Fibroblast of skin of abdomen (primary cell): Measurements from ENCODE around the gene VSTM5.

Experiments used
- DNase-seq: peaks from one replicate; pipeline ENCODE4 v3.0.0-alpha.2; 2013

The VSTM5 gene

DNA sequence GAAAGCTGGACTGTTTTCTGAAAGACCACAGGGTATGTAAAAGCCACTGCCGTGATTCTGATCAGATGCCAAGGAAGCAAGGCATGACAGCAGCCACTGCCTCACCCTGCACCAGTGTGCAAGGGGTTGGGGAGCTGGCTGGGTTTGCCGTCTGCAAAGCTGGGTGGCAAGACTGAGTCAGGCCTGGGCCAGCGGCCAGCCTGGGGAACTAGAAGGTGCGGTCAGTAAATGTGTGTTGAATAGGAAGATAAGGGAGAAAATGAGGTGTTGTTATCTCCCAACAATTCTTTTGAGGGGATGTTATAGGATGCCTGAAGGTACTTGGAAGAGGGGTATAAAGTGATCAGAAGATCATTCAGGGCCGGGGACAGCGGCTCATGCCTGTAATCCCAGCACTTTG, 8.0 kb downstream of the VSTM5 start:
- DNase-seq = peak; percentile 13

DNA sequence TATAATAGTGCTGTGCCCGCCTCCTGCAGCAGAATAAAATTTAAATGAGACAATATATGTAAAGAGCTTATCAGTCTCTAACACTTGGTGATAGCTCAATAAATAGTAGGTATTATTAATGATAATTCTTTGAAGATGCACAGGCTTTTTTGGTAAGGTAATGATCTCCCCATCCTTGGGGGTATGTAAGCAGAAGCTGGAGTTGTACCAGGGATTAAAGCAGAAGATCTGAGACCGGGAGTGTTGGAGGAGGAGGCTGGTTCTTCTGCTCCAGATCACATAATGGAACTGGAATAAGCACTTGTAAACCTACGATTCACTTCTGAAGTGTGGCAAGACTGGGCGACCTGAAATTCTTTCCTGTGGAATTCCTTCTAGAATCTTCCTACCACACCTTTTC, 8.4 kb downstream of the VSTM5 start:
- no peak for DNase-seq

DNA sequence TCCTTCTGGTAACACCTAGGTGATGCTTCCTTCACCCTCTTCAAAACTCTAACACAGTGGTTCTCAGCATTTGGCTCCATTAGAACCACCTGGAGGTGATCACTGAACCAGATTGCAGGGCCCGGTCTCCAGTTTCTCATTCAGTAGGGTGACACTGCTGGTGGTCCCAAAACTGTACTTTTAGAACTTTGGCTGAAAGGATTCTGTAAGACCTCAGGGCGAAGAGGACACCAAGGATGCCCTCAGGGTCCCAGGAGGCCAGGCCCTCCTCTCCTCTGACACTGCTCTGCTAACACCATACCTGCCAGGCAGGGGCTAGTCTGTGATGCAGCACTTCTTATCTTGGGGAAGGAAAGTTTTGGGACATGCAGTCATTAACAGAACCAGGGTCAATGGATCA, 9.0 kb downstream of the VSTM5 start:
- no peak for DNase-seq

DNA sequence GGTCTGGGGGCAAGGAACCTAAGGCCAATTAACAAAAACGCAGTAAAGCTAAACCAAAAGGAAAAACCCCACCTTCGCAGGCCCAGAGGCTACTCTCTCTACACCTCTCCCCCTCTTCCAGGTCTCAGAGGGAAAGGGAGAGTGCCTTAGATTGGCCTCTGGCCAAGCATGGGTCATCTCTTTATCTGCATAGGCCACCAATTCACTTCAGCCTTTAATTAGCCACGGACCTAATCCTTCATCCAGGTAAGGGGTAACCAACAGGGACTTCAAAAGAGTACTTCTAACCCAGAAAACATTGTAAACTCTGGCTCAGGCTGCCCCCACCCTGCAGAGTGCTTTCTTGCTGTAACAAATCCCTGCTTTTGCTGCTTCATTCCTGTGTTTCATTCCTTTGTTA, 9.4 kb downstream of the VSTM5 start:
- DNase-seq = no peak

DNA sequence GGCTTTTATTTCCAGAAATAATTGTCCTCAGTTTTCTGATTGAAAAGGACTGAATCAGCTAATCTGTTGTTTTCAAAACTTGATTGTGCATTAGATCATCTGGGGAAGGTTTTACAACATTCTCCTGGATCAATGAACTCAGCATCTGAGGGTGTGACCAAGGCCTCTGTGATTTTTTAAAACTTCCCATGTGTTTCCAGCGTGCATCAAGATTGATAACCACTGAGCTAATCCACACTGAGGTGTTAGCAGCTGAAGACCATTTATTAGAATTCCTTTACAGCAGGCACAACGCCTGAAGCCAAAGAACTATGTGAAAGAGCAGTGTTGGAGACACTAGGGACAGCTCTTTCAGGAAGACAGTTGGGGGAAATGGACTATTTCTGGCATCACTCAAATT, 10.2 kb downstream of the VSTM5 start:
- no peak for DNase-seq

DNA sequence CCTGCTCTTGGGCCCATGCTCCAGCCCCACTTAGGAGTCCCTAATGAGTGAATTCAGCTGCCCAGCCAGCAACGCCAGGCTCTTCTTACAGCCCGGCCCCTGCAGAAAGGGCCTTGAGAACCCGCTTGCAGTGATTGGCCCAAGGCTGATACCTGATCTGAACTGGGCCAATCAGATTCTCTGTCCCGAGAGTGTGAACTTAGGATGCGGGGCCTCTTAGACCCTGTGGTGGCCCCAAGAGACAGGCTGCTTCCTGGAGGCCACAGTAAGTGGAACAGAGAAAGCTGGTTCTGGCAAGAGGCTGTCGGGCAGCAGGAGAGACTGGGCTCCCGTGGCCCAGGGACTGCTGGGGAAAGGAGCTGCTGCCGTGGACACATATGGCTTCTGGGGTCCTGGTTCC, 11.5 kb downstream of the VSTM5 start:
- no peak for DNase-seq

DNA sequence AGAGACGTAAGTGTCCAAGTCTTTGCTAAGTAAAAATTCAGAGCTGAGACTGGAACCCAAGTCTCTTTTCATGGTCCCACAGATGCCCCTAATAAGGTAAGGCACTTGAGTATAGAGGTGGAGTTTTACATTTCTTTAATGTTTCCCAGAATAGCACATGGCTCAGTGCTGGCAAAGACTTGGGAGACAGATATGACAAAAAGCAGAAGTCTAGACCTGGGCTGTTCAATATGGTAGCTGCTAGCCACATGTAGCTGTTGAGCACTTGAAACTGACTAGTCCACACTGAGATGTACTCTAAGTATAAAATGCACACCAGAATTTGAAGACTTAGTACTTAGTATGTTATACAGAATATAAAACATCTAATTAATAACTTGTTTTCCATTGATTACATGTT, 17.6 kb downstream of the VSTM5 start:
- no peak for DNase-seq

DNA sequence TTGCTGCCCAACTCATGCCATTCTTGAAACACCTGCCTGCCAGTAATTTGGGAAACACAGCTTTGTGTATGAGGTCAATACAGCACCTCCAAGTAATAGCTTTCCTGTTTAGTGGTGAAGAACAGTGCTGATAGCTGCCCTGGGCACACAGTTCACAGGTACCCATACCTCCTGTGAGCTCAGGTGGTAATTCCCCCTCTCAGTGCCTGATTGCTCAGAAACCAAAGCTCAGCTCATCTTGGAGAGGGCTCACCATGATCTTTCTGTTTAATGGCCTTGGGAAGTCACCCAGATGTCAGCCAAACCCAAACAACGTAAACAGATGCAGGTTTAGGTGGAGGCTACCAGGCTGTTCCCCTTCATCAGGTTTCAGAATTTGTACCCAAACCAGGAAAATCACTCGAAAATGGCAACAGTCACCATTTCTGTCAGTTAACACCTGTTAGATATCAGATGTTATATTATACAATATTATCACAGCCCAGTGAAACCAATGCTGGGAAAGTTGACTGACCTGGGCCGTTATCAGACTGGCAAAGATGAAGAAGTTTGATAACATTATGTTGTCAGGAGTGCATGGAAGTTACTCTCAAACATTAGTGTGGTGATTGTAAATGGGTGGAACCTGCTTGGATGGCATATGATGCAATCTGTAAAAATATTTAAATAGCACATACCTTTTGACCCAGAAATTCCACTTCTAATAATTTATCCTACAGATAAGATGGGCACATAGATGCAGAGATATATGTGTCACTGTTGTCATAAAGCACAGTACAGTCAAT, 18.9 kb downstream of the VSTM5 start:
- no peak for DNase-seq

DNA sequence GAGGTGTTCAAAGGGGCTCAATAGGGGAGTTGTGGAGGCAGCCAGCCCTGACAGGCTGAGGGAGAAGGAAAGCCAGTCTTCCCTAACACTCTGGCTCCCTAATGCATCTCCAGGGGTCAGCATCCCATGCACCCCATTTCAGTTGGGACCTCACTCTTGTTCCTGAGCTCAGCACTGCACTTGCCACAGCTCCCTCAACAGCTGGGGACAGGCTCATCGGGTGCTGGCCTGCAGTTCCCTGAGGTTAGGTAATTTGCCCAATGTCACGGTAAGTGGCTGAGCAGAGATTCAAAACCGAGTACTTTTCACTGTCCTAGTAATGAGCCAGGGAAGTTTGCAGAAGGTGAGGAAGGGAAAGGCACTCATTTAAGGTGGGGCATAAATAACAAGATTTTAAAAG, 20.8 kb downstream of the VSTM5 start:
- DNase-seq = no peak

DNA sequence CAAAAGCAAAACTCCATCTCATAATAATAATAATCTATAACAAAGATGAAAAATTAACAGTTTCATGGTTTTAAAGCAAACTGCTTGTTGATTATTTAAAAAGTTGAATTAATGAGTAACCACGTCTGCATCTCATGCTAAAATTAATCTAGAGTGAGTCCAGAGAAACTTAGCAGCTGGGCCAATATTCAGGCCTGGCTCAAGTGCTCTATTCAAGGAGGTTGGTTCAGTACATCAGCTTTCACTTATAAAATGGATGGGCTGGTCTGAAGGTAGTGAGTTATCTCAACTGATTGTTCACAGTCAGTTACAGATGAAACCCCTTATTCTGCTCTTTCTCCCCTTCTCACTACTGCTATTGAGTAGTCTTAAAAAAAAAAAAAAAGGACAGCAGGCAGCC, 23.1 kb downstream of the VSTM5 start:
- DNase-seq = no peak

DNA sequence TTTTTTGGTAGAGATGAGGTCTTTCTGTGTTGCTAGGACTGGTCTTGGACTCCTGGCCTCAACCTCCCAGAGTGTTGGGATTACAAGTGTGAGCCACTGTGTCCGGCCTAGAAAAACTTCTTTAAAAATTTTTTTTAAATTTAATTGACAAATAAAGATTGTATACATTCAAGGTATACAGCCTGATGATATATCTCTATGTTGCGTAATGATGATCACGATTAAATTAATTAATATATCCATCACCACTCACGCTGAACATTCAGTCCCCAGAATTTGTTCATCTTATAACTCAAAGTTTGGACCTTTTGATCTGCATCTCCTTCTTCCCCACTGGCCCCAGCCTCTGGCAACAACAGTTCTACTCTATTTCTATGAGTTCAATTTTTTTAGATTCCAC, 27.2 kb downstream of the VSTM5 start:
- no peak for DNase-seq

DNA sequence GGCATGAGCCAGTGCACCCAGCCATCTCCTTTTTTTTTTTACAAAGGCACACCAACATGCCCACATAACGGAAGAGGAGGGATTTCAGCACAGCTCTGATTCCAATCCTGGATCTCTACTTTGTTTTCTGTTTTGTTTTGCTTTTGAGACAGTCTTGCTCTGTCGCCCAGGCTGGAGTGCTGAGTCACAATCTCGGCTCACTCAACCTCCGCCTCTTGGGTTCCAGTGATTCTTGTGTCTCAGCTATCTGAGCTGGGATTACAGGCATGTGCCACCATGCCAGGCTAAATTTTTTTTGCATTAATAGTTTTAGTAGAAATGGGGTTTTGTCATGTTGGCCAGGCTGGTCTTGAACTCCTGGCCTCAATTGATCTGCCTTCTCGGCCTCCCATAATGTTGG, 28.1 kb downstream of the VSTM5 start:
- DNase-seq = no peak

DNA sequence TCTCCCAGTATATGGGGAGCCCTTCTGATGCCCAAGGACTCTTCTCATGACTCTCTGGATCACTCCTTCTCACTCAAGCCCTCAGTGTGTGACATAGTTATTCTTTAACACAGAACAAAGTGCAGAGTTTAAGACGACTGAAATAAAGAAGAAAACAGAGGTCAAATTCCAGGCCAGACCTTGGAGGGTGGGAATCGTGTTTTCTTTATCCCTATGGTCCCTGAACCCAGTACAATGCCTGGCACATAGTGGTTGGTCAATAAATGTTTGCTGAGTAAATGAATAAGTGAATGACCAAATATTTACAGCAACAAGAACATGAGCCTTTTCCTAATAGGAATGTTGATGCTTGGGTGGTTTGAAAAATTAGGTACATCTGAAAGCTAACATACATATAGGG, 28.8 kb downstream of the VSTM5 start:
- no peak for DNase-seq

DNA sequence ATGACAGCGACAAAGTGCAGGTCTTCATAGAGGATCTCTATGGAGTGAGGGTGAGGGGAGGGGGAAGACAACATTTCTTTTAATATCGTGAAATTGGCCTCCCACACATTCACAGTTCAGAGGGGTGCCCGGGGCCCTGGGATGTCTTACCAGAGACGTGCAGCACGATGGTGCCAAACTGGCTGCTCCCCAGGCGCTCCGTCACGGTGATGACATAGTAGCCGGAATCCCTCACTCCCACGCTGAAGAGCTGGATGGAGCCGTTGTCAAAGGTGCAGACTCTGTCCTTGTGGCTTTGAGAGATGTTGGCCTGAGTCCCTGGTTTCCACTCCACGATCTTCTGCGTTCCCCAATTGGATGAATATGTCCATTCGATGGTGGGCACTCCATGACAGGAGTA, 29.6 kb downstream of the VSTM5 start:
- DNase-seq = no peak

DNA sequence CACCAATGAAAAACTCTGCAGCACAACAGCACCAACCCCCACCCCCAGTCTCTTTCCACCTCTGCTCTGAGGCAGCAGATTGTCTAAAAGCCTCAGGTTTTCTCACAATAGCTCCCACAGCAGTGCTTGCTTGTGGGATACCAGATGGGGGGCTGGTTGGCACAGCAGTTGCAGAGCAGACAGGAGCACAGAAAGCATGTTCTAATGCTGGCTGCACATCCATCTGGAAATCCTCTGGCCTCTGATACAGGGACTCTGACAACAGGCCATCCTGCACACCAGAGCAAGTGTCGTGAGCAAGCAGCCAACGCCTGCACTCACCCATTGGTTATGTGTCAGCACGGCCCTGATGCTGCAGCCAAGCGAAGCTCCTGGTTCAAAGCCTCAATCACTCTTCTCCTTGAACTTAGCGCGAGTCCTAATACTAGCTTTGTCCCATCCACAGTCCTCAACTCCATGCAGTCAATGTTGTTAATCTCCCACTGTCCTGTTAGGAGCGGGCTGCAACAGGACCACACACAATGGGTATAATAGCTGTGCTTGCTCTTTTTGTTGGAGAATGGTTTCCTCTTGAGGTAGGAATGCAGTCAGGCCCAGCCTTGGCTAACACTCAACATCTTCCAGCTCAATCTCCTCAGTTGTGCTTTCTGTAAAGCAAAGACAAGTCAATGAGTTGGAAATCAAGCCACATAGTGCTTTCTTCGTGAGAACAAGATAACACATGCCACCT, 30.3 kb downstream of the VSTM5 start:
- DNase-seq = no peak

DNA sequence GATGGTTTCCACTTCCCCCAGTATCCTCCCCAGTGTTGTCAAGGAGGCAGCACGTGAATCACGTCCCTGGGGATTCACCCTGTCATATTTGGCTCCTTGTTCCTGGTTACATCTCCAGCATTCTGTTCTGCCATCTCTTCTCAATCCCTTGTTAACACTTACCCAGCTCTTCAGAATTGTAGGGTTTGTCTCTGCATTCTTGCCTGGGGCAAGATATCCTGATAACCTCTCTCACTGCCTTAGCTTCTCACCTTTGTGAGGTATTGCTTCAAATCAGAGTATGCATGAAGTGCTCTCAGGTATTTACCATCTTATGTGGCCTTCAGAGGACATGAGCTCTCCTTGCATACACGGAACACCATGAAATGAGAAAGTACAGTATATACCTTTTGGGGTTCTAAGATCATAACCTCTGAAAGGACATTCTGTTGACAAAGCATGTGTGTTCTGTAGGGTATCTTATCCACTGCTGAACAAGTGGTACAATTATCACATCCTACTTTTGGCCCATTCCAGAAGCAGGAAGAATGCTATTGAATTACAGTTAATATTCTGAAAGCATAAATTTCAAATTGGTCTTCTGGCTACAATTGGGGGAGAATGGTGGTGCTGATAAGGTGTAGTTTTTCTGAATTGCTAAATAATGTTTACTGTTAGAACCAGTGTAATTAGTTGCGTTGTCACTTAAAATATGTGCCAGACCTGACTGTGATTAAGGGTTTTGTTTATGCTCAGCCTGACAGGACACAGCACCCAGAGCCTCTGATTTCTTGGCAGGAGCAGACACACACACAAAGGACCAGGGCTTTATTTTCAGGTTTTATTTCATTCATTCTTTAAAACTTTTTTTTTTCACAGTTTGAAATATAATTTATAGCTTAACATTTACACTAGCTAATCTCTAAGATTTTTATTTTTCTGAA, 32.7 kb downstream of the VSTM5 start:
- no peak for DNase-seq

DNA sequence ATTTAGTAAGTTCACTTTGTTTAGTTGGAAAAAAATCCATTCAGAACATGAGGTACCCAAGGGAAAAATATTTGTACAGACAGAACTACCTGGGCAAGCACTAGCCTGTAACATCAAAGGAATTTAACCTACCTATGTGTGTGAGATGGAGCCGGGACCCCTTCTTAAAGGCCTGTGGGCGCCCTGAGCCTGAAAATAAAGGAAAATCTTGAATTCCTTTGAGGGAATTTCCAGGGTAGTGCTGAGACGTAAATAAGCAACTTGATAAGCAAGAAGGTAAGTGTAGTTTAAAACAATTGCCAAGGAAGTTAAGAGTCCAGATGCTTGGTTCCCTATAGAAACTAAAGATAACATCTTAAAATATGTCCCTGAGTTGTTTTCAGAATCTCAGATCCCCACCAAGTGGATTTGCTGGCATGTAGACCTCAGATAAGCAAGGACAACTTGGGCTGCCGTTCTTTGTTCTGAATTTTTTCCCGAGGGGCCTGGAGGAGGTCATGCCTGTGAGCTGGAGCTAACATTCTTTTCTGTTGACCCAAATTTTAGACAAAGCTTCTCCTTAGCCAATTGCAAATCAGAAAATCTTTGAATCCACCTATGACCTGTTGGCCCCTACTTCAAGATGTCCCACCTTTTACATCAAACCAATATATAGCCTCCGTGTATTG, 35.3 kb downstream of the VSTM5 start:
- no peak for DNase-seq

DNA sequence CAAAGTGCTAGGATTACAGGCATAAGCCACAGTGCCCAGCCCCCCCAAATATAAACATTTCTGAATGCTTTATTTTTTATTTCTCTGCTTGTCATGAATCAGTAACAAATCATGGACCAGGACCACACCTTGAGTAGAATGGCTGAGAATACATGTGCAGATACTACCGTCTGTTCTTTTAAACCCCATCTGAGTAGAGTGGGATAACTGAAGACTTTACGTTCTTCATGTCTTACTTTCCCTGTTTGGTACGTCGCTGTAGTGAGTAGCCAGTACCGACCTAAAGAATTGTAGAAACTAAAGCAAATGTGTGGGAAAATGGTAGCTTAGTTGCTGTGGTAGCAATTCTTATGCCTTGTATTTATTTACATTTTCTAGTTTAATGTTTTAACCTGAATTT, 36.4 kb downstream of the VSTM5 start:
- no peak for DNase-seq

DNA sequence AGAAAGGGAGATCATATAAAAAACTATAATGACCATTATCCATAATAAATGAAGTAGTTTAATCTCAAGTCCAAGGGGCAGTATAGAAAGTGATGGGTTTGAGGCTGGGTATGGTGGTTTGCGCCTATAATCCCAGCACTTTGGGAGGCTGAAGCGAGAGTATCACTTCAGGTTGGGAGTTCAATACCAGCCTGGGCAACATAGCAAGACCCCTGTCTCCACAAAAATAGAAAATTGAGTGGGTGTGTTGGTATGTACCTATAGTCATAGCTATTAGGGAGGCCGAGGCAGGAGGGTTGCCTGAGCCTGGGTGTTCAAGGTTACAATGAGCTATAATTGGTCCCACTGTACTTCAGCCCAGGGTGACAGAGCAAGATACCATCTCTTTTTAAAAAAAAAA, 42.4 kb downstream of the VSTM5 start:
- no peak for DNase-seq

DNA sequence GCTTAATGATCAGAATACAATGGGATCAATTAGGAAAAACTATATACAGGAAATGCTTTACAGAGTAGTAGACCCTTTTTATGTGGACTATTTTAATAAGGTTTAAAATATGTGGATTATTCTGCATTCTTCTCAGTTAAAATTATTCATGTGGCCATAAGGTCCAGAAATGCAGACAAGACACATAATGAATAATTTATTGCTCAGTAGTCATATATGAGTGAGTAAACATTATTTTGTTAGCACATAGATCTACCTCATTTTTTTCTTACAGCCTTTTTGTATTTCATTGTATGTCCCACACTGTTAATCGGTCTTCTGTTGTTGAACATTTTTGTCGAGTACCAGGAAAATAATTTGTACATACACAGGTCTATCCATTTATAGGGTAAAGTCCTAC, 45.5 kb downstream of the VSTM5 start:
- no peak for DNase-seq

DNA sequence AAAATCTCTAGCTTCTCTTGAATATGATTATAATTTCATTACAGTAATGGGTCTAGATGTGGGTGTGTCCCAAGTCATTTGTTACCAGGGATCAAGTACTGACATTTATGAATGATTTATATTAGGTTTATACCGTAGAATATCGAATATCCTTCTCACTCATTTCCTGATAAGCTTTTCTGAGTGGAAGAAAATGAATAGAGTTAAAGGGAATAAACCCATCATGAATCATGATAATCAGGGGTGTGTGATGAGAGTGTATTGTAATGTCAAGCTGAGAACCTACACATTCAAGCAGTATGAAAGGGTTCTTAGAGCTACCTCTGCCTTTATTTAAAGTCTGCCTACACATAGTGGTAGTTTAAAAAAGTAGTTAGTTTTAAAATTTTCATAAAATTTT, 49.1 kb downstream of the VSTM5 start:
- DNase-seq = no peak

DNA sequence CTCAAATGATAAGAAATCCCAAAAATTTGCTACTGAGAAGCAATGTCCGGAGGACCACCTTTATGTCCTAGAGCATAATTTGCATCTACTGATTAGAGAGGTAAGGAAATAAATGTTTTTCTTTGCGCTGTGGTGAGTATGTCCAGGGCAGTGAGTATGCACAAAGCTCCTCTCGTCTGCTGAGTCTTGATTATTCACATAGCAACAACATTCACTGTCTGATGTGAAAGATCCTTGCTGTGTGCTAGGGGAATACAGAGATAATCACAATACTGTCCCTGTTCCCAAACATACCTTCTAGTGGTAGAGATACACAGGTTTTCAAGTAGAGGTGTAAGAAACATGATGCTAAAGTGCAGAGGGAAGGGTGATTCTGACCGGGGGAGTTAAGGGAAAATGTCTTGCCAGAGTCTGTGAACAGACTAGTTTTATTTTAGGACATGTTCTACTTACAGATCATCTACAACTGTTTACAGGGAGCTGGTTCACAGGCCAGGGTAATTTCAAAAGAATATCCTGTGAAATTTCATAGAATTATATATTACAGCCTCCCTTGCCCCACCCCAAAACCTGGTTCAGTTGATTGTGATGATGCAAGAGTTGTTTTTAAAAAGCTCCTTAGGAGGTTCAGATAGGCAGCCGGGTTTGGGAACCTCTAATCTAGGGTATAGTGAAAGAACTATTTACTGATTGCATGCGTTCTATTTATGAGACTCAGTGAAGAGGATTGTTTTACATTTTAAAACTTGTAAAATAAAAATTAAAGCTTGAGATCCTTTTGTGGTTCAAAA, 53.8 kb downstream of the VSTM5 start:
- no peak for DNase-seq
